ENCODE results near the gene CHMP5. TPM values are rescaled to one million over a fixed set of nuclear protein-coding genes. Genes with fewer than 3 reads are reported as not detected.

CHMP5 gene
- total RNA-seq, 1 experiment from 2014 or later, result 61.8 TPM

DNA sequence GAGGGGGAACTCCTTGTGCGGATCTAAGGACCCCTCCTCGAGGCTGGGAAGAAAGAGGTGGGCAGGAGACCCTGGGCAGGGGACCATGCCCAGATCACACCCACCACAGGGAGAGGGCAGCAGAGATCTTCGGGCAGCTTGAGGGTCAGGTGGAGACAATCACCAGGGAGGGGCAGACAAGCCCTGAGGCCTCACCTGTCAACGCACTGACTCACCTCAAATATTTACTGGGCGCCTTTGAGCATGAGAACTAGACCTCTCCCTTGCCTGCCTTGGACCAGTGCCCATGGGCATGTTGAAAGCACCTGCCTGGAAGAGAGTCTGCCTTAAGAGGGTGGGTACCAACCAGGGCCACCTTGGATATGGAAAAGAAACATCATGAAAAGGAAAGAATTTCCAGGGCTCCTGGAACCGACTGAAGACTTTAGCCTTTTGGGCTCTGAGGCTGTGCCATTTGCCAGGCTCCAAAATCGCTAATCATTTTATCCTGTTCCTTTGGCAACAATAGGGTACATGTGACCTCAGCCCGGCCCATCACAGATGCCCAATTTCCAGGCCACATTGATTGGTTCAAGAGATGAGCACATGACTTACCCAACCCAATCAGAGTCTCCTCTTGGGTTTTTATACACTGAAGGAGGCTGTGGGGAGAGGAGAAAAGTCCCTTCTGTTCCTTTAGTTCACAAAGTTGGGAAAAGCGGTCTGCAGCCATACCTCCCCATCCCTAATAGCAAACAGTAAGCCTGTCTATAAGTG lies 35.3 kb upstream of the CHMP5 start:
- peaks cover 45 to 66% of the 10 kb centered on the region in 2 experiments for H3K4me1 ChIP-seq (ENCODE audit: control insufficient read depth in 1 of 2, insufficient read depth in 2 of 2, low read length in 2 of 2)
- peak; percentile 76 for ATAC-seq
- intact Hi-C loops (cut with micrococcal nuclease), result loop anchor here (1.0 to 10.0 kb wide), 6 partner anchors 35 to 645 kb away; partner anchors contain the start of genes BAG1 and CHMP5
- H3K4me2 ChIP-seq (ENCODE audit: low read length), result peak overlapping the region; percentile 62
- H3K27ac ChIP-seq (ENCODE audit: low read depth, low read length), result no peak overlapping the region; the same call in 1 of the 2 replicates
- no peaks in the 10 kb centered on the region for H3K79me2 ChIP-seq (ENCODE audit: insufficient read depth, low read length)
- no peak overlapping the region for H3K4me3 ChIP-seq (replicated peaks in 1 of 2; ENCODE audit: low read depth in 1 of 2, low read length in 2 of 2)
- ChIA-PET RAD21 (ENCODE audit: low non-redundant PET in 1 of 2, low total read pairs in 2 of 2, uncharacterized antibody in 2 of 2, unreplicated experiment in 2 of 2) (no interaction called here), POLR2A (no interaction called here), CTCF (interaction anchor here (1.6 kb wide), 1 partner anchor 237 kb away, joined by 10 read pairs; no protein-coding TSS in a partner anchor)
- no peaks in the 10 kb centered on the region for H4K20me1 ChIP-seq (ENCODE audit: insufficient read depth)
- H3K36me3 ChIP-seq (ENCODE audit: control insufficient read depth in 1 of 2, insufficient read depth in 2 of 2, low read length in 2 of 2), result no peaks in the 10 kb centered on the region
- no TSS peak for BruUV-seq (replicated peaks)
- no peaks in the 10 kb centered on the region for H3K9me3 ChIP-seq (ENCODE audit: control insufficient read depth in 1 of 2, insufficient read depth in 1 of 2, low read depth in 1 of 2, low read length in 2 of 2)
- peak; percentile 92 for DNase-seq (ENCODE audit: low read depth, low spot score)
- H3K9me2 ChIP-seq (ENCODE audit: insufficient read depth), result no peaks in the 10 kb centered on the region
- peak; percentile 54; the same call in 1 of the 2 replicates for TF ChIP-seq POLR2AphosphoS5 (IDR thresholded peaks at IDR 0.05; ENCODE audit: low read depth, low read length)
- TF ChIP-seq TCF7L2 (IDR thresholded peaks at IDR 0.05; ENCODE audit: borderline replicate concordance, extremely low read depth, insufficient read depth, insufficient read length), result peak; percentile 55
- TF ChIP-seq YY1 (IDR thresholded peaks at IDR 0.05; ENCODE audit: extremely low read depth, insufficient replicate concordance, low read depth, low read length), result peak; percentile 69
- TF ChIP-seq, protein P1, sequence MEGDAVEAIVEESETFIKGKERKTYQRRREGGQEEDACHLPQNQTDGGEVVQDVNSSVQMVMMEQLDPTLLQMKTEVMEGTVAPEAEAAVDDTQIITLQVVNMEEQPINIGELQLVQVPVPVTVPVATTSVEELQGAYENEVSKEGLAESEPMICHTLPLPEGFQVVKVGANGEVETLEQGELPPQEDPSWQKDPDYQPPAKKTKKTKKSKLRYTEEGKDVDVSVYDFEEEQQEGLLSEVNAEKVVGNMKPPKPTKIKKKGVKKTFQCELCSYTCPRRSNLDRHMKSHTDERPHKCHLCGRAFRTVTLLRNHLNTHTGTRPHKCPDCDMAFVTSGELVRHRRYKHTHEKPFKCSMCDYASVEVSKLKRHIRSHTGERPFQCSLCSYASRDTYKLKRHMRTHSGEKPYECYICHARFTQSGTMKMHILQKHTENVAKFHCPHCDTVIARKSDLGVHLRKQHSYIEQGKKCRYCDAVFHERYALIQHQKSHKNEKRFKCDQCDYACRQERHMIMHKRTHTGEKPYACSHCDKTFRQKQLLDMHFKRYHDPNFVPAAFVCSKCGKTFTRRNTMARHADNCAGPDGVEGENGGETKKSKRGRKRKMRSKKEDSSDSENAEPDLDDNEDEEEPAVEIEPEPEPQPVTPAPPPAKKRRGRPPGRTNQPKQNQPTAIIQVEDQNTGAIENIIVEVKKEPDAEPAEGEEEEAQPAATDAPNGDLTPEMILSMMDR (IDR thresholded peaks at IDR 0.05 in 2 of 3, conservative IDR thresholded peaks at IDR 0.05 in 1 of 3; ENCODE audit: borderline replicate concordance in 1 of 3, insufficient read depth in 1 of 3, low read depth in 2 of 3, low read length in 2 of 3), result peak in 2 of 3 experiments; percentile 82 to 87; a peak in 4 of 6 replicates
- TF ChIP-seq, protein P2, sequence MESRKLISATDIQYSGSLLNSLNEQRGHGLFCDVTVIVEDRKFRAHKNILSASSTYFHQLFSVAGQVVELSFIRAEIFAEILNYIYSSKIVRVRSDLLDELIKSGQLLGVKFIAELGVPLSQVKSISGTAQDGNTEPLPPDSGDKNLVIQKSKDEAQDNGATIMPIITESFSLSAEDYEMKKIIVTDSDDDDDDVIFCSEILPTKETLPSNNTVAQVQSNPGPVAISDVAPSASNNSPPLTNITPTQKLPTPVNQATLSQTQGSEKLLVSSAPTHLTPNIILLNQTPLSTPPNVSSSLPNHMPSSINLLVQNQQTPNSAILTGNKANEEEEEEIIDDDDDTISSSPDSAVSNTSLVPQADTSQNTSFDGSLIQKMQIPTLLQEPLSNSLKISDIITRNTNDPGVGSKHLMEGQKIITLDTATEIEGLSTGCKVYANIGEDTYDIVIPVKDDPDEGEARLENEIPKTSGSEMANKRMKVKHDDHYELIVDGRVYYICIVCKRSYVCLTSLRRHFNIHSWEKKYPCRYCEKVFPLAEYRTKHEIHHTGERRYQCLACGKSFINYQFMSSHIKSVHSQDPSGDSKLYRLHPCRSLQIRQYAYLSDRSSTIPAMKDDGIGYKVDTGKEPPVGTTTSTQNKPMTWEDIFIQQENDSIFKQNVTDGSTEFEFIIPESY (IDR thresholded peaks at IDR 0.05; ENCODE audit: extremely low read depth, insufficient replicate concordance, low read length), result peak; percentile 57
- no peak for TF ChIP-seq RAD21 (IDR thresholded peaks at IDR 0.05; ENCODE audit: low read depth)
- TF ChIP-seq SP1 (IDR thresholded peaks at IDR 0.05; ENCODE audit: low read depth), result no peak
- no peak overlapping the region for H3K9ac ChIP-seq (ENCODE audit: low read length)
- peak overlapping the region; percentile 58 for H2AFZ ChIP-seq (ENCODE audit: low read depth, low read length, poor library complexity, severe bottlenecking)
- H3K27me3 ChIP-seq (ENCODE audit: insufficient read depth, low read length), result no peaks in the 10 kb centered on the region

Data from HCT116 (cell line).